Measurements from ENCODE around the gene TBCB. TPM values are rescaled to one million over a fixed set of nuclear protein-coding genes. Genes with fewer than 3 reads are reported as not detected.

The TBCB gene
- total and polyA plus RNA-seq, 2 of the 4 experiments (the other 2 are of a cell fraction): 182 to 269 TPM

DNA sequence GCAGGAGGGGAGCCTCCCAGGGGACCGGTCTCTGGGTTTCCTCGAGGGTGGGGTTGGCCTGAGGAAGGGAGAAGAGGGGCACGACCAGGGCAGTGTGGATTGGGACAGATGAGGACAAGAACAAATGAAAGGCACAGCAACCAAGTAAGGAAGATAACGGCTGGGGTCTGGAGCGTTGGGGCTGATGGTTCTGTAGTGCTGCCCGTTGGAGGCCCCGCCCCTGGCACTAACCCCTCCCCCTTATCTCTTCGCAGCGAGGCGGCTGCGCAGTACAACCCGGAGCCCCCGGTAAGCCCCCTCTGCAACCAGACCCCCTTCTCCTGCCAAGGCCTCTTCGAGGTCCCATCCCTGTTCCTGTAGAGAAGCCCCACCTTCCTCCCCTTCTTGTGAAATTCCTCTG lies 26.8 kb downstream of the TBCB start (continued):
- TF ChIP-seq, protein P1, sequence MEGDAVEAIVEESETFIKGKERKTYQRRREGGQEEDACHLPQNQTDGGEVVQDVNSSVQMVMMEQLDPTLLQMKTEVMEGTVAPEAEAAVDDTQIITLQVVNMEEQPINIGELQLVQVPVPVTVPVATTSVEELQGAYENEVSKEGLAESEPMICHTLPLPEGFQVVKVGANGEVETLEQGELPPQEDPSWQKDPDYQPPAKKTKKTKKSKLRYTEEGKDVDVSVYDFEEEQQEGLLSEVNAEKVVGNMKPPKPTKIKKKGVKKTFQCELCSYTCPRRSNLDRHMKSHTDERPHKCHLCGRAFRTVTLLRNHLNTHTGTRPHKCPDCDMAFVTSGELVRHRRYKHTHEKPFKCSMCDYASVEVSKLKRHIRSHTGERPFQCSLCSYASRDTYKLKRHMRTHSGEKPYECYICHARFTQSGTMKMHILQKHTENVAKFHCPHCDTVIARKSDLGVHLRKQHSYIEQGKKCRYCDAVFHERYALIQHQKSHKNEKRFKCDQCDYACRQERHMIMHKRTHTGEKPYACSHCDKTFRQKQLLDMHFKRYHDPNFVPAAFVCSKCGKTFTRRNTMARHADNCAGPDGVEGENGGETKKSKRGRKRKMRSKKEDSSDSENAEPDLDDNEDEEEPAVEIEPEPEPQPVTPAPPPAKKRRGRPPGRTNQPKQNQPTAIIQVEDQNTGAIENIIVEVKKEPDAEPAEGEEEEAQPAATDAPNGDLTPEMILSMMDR (conservative IDR thresholded peaks at IDR 0.05; ENCODE audit: low read depth, low read length): no peak

DNA sequence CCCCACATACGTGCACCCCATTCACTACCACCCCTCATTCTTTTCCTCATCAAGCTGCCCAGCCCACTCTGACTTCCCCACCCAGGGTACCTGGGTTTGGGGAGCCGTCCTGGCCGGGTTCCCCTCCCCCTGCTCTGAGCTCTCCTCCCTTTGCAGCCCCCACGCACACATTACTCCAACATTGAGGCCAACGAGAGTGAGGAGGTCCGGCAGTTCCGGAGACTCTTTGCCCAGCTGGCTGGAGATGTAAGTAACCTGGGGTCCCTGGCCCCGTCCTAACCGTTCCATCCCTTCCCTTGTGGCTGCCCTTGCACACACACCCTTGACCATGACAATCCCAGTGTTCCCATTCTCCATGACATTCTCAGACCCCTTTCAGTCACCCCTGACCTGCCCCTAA lies 27.2 kb downstream of the TBCB start:
- CTCF ChIA-PET: no interaction called here
- intact Hi-C loops (cut with micrococcal nuclease) (no loop called here), dilution Hi-C loops (cut with HindIII; ENCODE audit: low sequenced_read_pairs, unreplicated experiment) (no loop called here)
- TF ChIP-seq, protein P2, sequence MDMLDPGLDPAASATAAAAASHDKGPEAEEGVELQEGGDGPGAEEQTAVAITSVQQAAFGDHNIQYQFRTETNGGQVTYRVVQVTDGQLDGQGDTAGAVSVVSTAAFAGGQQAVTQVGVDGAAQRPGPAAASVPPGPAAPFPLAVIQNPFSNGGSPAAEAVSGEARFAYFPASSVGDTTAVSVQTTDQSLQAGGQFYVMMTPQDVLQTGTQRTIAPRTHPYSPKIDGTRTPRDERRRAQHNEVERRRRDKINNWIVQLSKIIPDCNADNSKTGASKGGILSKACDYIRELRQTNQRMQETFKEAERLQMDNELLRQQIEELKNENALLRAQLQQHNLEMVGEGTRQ (IDR thresholded peaks at IDR 0.05; ENCODE audit: low read depth, low read length): no peak
- TF ChIP-seq MAFK (IDR thresholded peaks at IDR 0.05; ENCODE audit: low read depth, low read length) (no peak), POLR2A (IDR thresholded peaks at IDR 0.05; ENCODE audit: low read depth, low read length) (no peak), MAZ (IDR thresholded peaks at IDR 0.05; ENCODE audit: borderline replicate concordance, low read depth, low read length) (no peak), RCOR1 (IDR thresholded peaks at IDR 0.05; ENCODE audit: insufficient replicate concordance, low read length) (no peak), RAD21 (IDR thresholded peaks at IDR 0.05; ENCODE audit: low read length) (no peak), NFE2L2 (IDR thresholded peaks at IDR 0.05; ENCODE audit: low read depth, low read length) (no peak), MXI1 (IDR thresholded peaks at IDR 0.05; ENCODE audit: borderline replicate concordance, low read depth, low read length) (no peak), BHLHE40 (IDR thresholded peaks at IDR 0.05; ENCODE audit: low read depth, low read length) (no peak), CHD1 (IDR thresholded peaks at IDR 0.05; ENCODE audit: low read depth, low read length) (no peak), CEBPB (IDR thresholded peaks at IDR 0.05; ENCODE audit: low read depth, low read length) (no peak)
- TF ChIP-seq, protein P3, sequence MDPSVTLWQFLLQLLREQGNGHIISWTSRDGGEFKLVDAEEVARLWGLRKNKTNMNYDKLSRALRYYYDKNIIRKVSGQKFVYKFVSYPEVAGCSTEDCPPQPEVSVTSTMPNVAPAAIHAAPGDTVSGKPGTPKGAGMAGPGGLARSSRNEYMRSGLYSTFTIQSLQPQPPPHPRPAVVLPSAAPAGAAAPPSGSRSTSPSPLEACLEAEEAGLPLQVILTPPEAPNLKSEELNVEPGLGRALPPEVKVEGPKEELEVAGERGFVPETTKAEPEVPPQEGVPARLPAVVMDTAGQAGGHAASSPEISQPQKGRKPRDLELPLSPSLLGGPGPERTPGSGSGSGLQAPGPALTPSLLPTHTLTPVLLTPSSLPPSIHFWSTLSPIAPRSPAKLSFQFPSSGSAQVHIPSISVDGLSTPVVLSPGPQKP (IDR thresholded peaks at IDR 0.05; ENCODE audit: borderline replicate concordance, low read depth, low read length): no peak

More for the DNA sequence above, 27.2 kb downstream of the TBCB start:
- Histone ChIP-seq H3K9me3 (ENCODE audit: control insufficient read depth, insufficient read depth, low read length) (no peaks in the 10 kb centered on the region), H2BK5ac (ENCODE audit: low read depth, low read length, poor library complexity, severe bottlenecking) (no peak overlapping the region), H2AFZ (replicated peaks; ENCODE audit: low read length, poor library complexity) (peak overlapping the region; percentile 9), H4K5ac (ENCODE audit: low read depth, low read length) (no peak overlapping the region), H3K23ac (ENCODE audit: low read depth, low read length) (no peak overlapping the region), H3K4me3 (ENCODE audit: insufficient read depth, low read depth, low read length) (no peak overlapping the region), H3K18ac (ENCODE audit: low read depth, low read length) (no peak overlapping the region), H3K56ac (ENCODE audit: extremely low read depth, insufficient read depth, low read length) (no peak overlapping the region), H3K4me2 (ENCODE audit: low read depth, low read length) (no peak overlapping the region), H4K91ac (ENCODE audit: insufficient read depth, low read depth, low read length) (no peak overlapping the region), H3K9me1 (ENCODE audit: insufficient read depth, low read length) (peaks cover 13% of the 10 kb centered on the region), H3K4me1 (ENCODE audit: control insufficient read depth, insufficient read depth, low read length) (peaks cover 4% of the 10 kb centered on the region; the same call in 1 of the 2 replicates), H2BK20ac (ENCODE audit: low read depth, low read length) (no peak overlapping the region), H3K4ac (ENCODE audit: low read depth, low read length) (no peak overlapping the region), H3K27ac (ENCODE audit: insufficient read depth, low read length) (no peak overlapping the region), H3K9ac (ENCODE audit: low read depth, low read length) (no peak overlapping the region), H3K36me3 (ENCODE audit: control insufficient read depth, insufficient read depth, low read length) (peaks cover 44% of the 10 kb centered on the region), H4K20me1 (ENCODE audit: insufficient read depth, low read length) (peaks cover 36% of the 10 kb centered on the region), H2AK5ac (ENCODE audit: low read depth, low read length) (no peak overlapping the region), H4K8ac (ENCODE audit: low read depth in 2 of 2, low read length in 2 of 2) (no peak overlapping the region), H3K79me1 (ENCODE audit: low read depth in 1 of 2, low read length in 2 of 2) (peaks cover 41 to 64% of the 10 kb centered on the region in 2 experiments), H2BK120ac (ENCODE audit: low read depth, low read length) (no peak overlapping the region), H3K14ac (replicated peaks; ENCODE audit: low read depth, low read length) (no peak overlapping the region), H3K27me3 (ENCODE audit: control insufficient read depth, insufficient read depth, low read length) (no peaks in the 10 kb centered on the region), H2BK15ac (ENCODE audit: low read depth, low read length) (no peak overlapping the region), H2AK9ac (replicated peaks; ENCODE audit: low read depth, low read length, poor library complexity) (peak overlapping the region; percentile 76)
- in situ Hi-C loops (cut with MboI; ENCODE audit: low sequenced_read_pairs): no loop called here
- no TSS peak for BruUV-seq (replicated peaks)
- WGBS, 2 experiments (ENCODE audit: extremely low coverage in 2 of 2, insufficient read length in 1 of 2): 93% methylated on average over 7 of the region's 9 CpGs; no CpG with 5 or more reads in 1 of the 2 experiments
- DNase-seq (no peak), ATAC-seq (ENCODE audit: low read depth) (no peak)
- POLR2A ChIA-PET (ENCODE audit: unreplicated experiment): no interaction called here
